Activated CD4-positive, alpha-beta T cell treated with anti-CD3 and anti-CD28 coated beads, Interleukin-2, Interleukin-4, amounts not matched to agents 100 ng/mL and 50 ng/mL, durations not matched to agents 16 hours and 8 hours (primary cell): Measurements from ENCODE around the gene PTPRH.

Experiments
- DNase-seq: peaks from one replicate; pipeline ENCODE4 v3.0.0-alpha.2; 2020; ENCODE audit warnings: low spot score

Gene PTPRH

GRCh38 chr19:55244004-55244680 is 34.8 kb upstream of the PTPRH start:
- DNase-seq = no peak

DNA sequence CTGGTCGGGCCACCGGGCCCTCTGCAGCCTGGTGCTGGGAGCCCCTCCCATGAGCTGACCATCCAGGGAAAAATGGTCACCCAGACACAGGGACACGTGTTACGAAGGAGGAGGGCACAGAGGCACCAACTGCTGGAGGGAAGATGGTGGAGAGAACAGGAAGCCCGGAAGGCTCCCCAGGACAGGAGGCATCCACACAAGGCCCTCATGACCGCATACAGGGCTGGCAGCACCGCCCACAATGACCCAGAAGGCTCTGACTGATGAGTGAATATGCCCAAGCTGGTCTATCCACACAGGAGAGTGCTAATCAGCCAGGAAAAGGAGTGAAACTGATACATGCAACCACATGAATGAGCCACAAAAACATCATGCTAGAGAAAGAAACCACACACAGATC is 33.2 kb upstream of the PTPRH start:
- no peak for DNase-seq

- no peak for DNase-seq
Measured at GRCh38 chr19:55241935-55242464, 32.7 kb upstream of the PTPRH start.

- DNase-seq = no peak
Measured at GRCh38 chr19:55241143-55241934, 32.0 kb upstream of the PTPRH start.

DNA sequence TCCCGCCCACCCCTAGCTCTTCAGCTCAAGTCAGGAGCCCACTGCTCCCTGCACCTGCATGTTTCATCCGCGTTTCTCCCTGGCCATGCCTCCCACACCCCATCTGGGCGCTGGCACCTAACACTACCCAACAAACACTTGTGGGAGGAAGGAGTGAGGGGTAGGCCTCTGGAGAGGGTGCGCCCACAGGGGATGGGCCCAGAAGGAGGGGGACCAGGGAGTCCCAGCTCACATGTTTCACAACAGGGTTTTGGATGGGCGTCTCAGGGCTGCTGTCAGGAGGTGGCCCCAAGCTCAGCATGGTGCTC is 31.4 kb upstream of the PTPRH start:
- DNase-seq = no peak

GRCh38 chr19:55239004-55239403 is 29.7 kb upstream of the PTPRH start:
- no peak for DNase-seq

DNA sequence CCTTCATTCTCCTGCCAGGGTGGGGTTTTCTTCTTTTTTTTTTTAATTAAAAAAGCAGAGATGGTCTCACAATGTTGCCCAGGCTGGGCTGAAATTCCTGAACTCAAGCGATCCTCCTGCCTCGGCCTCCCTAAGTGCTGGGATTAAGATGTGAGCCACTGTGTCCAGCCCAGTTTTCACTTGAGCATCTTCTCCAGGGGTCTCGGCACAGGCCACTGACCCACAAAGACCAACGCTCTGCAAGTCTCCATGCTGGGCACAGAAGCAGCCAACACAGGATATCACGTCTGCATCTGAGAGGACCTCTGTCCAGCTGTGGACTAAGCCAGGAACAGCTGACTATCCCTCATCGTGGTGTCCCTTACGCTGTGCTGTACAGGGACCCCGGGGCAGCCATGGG is 28.7 kb upstream of the PTPRH start:
- no peak for DNase-seq

DNA sequence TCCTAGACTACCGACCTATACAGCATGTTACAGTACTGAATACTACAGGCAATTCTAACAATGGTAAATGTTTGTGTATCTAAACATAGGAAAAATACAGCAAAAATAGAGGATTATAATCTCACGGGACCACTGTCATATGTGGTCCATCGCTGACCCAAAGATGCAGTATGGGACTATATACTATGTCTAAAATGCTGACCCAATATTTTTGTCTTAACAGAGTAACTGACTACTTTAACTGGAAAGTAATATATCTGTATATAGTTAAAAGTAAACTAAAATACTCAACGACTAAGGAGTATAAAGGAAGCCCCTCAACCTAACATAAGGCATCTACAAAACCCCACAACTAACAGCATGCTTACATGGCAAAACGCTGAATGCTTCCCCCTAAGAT is 23.7 kb upstream of the PTPRH start:
- no peak for DNase-seq

GRCh38 chr19:55232286-55232602 is 22.9 kb upstream of the PTPRH start:
- no peak for DNase-seq

GRCh38 chr19:55231391-55232285 is 22.3 kb upstream of the PTPRH start:
- no peak for DNase-seq

GRCh38 chr19:55230780-55231179 is 21.5 kb upstream of the PTPRH start:
- DNase-seq = no peak

DNA sequence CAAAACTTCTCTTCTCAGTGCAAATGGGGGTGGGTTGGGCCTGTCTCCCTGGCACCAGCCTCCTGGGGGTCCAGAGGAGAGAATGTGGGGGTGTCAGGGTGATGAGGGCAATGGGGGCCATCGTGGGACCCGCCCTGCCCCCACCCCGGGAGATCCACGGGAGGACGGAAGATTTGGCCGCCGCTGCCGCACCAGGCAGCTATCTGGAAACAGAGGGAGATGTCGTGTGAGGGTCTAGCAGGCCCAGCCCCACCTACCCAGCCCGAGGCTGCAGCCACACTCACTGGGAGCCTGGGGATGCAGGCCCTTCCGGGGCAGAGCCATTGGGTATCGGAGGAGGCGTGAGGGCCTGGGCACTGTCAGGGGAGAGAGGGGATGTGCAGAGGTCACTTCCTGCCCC is 21.0 kb upstream of the PTPRH start:
- DNase-seq = no peak

- DNase-seq = no peak
Measured at GRCh38 chr19:55229789-55230182, 20.5 kb upstream of the PTPRH start.

GRCh38 chr19:55229145-55229788 is 20.0 kb upstream of the PTPRH start:
- no peak for DNase-seq

DNA sequence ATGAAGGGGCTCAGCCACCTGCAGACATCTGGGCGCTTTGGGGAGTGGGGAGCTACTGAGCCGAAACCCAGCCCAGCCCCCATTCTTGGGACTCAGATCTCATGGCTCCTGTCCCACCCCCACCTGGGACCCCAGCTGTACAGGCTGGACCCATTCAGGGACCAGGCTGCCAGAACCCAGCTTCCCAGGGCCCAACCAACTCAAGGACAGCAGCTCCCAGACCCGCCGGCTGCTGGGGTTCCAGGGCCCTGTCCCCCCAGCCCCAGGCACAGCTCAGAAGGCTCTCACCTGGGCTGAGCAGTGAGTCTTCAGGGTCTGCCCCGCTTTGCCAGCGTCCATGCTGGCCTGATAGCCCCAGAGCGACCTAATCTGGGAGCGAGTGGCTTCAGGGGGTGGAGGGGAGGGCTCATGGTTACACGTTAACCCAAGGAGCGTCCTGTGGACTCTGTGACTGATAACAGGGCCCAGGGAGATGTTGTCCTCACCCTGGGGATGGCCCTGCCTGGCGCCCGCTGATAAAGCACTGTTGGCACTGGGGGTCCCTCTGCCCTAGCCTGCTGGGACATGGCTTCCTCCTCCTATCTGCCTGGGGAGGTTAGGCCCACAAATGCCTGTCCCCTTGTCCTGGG is 19.2 kb upstream of the PTPRH start, which contains the start of gene TMEM86B:
TMEM86B (minus strand) TSS at position 361 of the 629 bp plus-strand sequence; CDS start at position 339, 22 bp downstream.
- no peak for DNase-seq

DNA sequence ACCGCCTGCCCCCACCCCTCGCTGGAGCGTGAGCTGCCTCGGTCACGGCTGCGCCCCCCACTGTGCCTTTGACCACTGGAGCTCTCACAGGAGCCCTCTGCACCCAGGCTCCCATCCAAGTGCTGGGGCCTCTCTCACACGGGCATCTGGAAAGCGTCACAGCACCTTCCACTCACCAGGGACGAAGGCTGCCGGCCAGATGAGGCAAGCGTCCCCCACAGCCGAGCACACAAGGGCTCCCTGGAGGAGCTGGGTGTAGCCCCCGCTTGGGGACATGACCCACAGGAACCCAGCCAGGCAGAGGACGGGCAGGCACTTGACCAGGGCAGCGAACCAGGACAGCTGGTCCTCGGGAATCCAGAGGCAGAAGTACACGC is 18.7 kb upstream of the PTPRH start:
- no peak for DNase-seq

DNA sequence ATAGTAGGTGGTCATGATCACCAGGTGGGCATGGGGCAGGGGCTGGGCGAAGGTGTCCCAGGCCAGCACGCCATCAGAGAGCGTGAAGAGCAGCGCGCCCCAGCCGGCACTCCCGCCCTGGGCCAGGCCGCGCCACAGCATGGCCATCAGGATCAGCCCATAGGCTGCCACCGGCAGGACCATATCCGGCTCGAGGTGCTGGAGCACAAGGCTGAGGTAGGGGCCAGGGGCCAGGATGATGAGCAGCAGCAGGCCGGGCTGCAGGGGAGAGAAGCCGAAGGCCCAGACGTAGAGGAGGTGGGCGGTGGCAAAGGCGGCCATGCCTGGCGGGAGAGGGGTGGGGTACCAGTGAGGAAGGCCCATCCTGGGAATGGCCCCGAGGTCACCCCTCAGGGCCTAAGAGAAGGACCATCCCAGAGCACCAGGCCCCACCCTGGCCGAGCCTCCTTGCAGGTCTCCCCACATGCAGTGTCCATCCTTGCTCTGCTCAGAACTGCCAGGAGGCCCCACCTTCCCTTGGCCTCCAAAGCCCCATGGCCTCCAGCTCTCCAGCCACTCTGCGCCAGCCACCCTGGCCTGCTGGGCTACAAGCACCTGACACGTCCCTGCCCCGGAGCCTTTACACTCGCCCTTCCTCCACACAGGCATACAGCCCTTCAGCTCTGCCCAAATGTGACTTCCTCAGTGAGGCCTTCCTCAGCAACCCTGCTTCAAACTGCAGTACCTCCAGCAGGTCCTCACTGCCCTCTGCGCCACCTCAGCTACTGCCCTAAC is 18.1 kb upstream of the PTPRH start:
- DNase-seq = no peak

DNA sequence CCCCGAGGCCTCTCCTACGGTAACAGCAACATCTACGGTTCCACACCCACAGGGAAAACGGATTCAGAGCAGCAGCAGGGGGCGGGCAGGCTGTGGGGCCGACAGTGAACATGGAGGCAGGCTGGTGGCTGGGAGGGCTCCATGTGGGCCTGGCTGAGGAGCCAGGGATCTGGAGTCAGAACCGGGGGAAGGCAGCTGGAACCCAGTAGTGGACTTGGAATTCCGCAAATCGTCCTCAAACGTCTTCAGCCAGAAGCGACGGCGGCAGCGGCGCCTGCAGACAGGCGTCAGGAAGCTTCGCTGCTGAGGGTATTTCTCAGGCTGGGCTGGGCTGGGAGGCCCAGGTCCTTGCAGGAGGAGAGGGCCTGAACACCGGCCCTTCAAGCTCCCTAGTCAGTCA is 17.5 kb upstream of the PTPRH start:
- DNase-seq = no peak

DNA sequence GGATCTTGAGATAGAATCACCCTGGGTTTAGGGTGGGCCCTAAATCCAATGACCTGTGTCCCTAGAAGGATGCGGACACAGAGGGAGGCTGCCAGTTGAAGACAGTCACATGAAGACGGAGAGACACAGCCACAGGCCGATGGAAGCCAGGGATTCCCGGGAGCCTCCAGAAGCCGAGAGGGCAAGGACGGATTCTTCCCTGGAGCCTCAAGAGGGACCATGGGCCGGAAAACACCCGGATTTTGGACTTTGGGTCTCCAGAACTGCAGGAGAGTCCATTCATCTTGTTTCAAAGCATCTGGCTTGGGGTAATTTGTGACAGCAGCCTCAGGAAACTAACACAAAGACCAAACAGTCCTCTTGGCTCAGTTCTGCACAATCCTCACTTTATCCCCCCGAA is 17.0 kb upstream of the PTPRH start:
- no peak for DNase-seq

- DNase-seq = no peak
Measured at GRCh38 chr19:55225415-55225958, 16.2 kb upstream of the PTPRH start.
